ENCODE results near the gene WIPF1.
A peak's percentile ranks its signal among the peaks of the same experiment; 100 is the strongest.

The WIPF1 gene

DNA sequence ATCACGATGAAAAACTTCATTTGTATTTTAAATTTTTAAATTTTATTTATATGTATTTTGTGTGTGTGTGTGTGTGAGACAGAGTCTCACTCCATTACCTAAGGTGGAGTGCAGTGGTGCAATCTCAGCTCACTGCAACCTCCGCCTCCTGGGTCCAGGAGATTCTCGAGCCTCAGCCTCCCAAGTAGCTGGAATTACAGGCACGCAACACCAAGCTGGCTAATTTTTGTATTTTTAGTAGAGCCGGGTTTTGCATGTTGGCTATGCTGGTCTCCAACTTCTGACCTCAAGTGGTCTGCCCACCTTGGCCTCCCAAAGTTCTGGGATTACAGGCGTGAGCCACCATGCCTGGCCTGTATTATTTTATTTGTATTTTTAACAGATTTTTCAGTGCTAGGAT, 45.8 kb upstream of the WIPF1 start:
- Histone ChIP-seq H3K9me3 (ENCODE audit: insufficient read depth, low read depth, low read length) (no peaks in the 10 kb centered on the region), H3K4me3 (ENCODE audit: low read length, poor library complexity, severe bottlenecking) (no peak overlapping the region), H3K36me3 (ENCODE audit: insufficient read depth, low read length) (no peaks in the 10 kb centered on the region), H3K4me2 (ENCODE audit: low read depth, low read length, poor library complexity, severe bottlenecking) (no peak overlapping the region), H3F3A (ENCODE audit: low read depth) (no peaks in the 10 kb centered on the region), H3K9ac (ENCODE audit: low read depth, low read length, poor library complexity, severe bottlenecking) (no peak overlapping the region), H3K79me2 (ENCODE audit: insufficient read depth, low read length) (peaks cover 3% of the 10 kb centered on the region; the same call in 1 of the 2 replicates), H4K20me1 (ENCODE audit: insufficient read depth, low read length, poor library complexity, severe bottlenecking) (no peaks in the 10 kb centered on the region), H3K9me2 (replicated peaks; ENCODE audit: low read depth, low read length) (no peaks in the 10 kb centered on the region), H2AFZ (ENCODE audit: low read length) (no peak overlapping the region), H3K27me3 (ENCODE audit: insufficient read depth, low read length, poor library complexity, severe bottlenecking) (no peaks in the 10 kb centered on the region), H3K4me1 (ENCODE audit: insufficient read depth, low read length, poor library complexity, severe bottlenecking) (no peaks in the 10 kb centered on the region)
- no peak for TF ChIP-seq EZH2phosphoT487 (IDR thresholded peaks at IDR 0.05; ENCODE audit: borderline replicate concordance)
- TF ChIP-seq, protein P1, sequence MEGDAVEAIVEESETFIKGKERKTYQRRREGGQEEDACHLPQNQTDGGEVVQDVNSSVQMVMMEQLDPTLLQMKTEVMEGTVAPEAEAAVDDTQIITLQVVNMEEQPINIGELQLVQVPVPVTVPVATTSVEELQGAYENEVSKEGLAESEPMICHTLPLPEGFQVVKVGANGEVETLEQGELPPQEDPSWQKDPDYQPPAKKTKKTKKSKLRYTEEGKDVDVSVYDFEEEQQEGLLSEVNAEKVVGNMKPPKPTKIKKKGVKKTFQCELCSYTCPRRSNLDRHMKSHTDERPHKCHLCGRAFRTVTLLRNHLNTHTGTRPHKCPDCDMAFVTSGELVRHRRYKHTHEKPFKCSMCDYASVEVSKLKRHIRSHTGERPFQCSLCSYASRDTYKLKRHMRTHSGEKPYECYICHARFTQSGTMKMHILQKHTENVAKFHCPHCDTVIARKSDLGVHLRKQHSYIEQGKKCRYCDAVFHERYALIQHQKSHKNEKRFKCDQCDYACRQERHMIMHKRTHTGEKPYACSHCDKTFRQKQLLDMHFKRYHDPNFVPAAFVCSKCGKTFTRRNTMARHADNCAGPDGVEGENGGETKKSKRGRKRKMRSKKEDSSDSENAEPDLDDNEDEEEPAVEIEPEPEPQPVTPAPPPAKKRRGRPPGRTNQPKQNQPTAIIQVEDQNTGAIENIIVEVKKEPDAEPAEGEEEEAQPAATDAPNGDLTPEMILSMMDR (conservative IDR thresholded peaks at IDR 0.05; ENCODE audit: low read length): no peak

DNA sequence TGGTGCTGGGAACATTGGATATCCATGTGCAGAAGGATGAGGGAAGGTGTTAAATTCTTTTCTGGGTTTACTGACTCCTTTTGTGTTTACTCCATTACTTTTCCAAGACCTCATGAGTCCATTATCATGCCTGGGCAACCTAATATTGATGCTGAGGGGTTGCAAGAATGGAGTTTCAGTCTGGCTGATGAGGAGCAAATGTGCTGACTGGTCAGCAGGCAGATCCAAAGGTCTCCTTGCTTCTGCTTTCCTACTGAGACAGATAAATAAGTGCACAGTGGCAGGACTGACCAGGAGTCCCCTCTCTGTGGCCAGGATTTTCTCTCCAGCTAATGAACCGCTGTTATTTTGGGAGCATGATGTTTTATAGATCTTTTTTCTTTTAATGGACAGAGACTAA, 43.6 kb upstream of the WIPF1 start:
- Histone ChIP-seq H3K79me2 (ENCODE audit: insufficient read depth, low read length) (0 out of 2 replicates have a peak, but pooled peaks cover 3% of the 10 kb centered on the region), H3K27me3 (ENCODE audit: insufficient read depth, low read length, poor library complexity, severe bottlenecking) (no peaks in the 10 kb centered on the region), H3K4me1 (ENCODE audit: insufficient read depth, low read length, poor library complexity, severe bottlenecking) (peaks cover 10% of the 10 kb centered on the region), H3K9me2 (replicated peaks; ENCODE audit: low read depth, low read length) (no peaks in the 10 kb centered on the region), H4K20me1 (ENCODE audit: insufficient read depth, low read length, poor library complexity, severe bottlenecking) (no peaks in the 10 kb centered on the region), H3K9ac (ENCODE audit: low read depth, low read length, poor library complexity, severe bottlenecking) (no peak overlapping the region), H3K4me2 (ENCODE audit: low read depth, low read length, poor library complexity, severe bottlenecking) (no peak overlapping the region), H3F3A (ENCODE audit: low read depth) (no peaks in the 10 kb centered on the region), H3K4me3 (ENCODE audit: low read length, poor library complexity, severe bottlenecking) (no peak overlapping the region), H2AFZ (ENCODE audit: low read length) (no peak overlapping the region), H3K9me3 (ENCODE audit: insufficient read depth, low read depth, low read length) (no peaks in the 10 kb centered on the region), H3K36me3 (ENCODE audit: insufficient read depth, low read length) (no peaks in the 10 kb centered on the region)
- TF ChIP-seq EZH2phosphoT487 (IDR thresholded peaks at IDR 0.05; ENCODE audit: borderline replicate concordance): no peak
- TF ChIP-seq, protein P1 (conservative IDR thresholded peaks at IDR 0.05; ENCODE audit: low read length): no peak

DNA sequence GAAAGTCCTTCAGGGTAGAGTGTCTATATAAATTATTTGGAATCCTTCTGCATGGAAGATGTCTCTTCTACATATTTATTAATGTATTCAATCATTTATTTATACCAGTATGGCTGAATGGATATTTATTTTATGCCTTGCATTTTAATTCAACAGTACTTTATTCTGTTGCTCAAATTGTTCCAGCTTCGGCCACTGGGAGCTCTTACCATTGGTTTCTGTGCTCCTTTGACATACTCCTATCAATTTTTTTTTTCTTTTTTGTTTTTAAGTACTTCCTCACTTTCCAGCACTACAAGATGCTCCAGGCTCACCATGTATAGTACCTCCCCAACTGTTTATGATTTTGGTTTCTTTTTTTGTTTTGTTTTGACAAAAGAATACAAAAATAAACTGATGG, 39.4 kb upstream of the WIPF1 start:
- Histone ChIP-seq H2AFZ (ENCODE audit: low read length) (no peak overlapping the region), H4K20me1 (ENCODE audit: insufficient read depth, low read length, poor library complexity, severe bottlenecking) (peaks cover 10% of the 10 kb centered on the region), H3K9me2 (replicated peaks; ENCODE audit: low read depth, low read length) (no peaks in the 10 kb centered on the region), H3K79me2 (ENCODE audit: insufficient read depth, low read length) (peaks cover 27% of the 10 kb centered on the region), H3K4me2 (ENCODE audit: low read depth, low read length, poor library complexity, severe bottlenecking) (no peak overlapping the region), H3K4me3 (ENCODE audit: low read length, poor library complexity, severe bottlenecking) (no peak overlapping the region), H3K27me3 (ENCODE audit: insufficient read depth, low read length, poor library complexity, severe bottlenecking) (no peaks in the 10 kb centered on the region), H3F3A (ENCODE audit: low read depth) (no peaks in the 10 kb centered on the region), H3K9ac (ENCODE audit: low read depth, low read length, poor library complexity, severe bottlenecking) (no peak overlapping the region), H3K36me3 (ENCODE audit: insufficient read depth, low read length) (no peaks in the 10 kb centered on the region), H3K4me1 (ENCODE audit: insufficient read depth, low read length, poor library complexity, severe bottlenecking) (peaks cover 36% of the 10 kb centered on the region), H3K9me3 (ENCODE audit: insufficient read depth, low read depth, low read length) (no peaks in the 10 kb centered on the region)
- TF ChIP-seq EZH2phosphoT487 (IDR thresholded peaks at IDR 0.05; ENCODE audit: borderline replicate concordance): no peak
- TF ChIP-seq, protein P1 (conservative IDR thresholded peaks at IDR 0.05; ENCODE audit: low read length): peak; percentile 44
